PC-9 (cell line): ENCODE data around the gene ABCD4.

Experiments
- CTCF ChIP-seq: fragments of 200-600 bp; sonication (generic); conservative IDR thresholded peaks from 2 replicates; pipeline ENCODE4 v1.6.1; 2017; ENCODE audit warnings: mixed run types, antibody characterized with exemption, mild to moderate bottlenecking, moderate library complexity
- EZH2 ChIP-seq: fragments of 200-600 bp; sonication (generic); IDR thresholded peaks from 2 replicates; pipeline ENCODE4 v1.8.0; 2017; ENCODE audit warnings: antibody characterized with exemption, low read depth

DNA sequence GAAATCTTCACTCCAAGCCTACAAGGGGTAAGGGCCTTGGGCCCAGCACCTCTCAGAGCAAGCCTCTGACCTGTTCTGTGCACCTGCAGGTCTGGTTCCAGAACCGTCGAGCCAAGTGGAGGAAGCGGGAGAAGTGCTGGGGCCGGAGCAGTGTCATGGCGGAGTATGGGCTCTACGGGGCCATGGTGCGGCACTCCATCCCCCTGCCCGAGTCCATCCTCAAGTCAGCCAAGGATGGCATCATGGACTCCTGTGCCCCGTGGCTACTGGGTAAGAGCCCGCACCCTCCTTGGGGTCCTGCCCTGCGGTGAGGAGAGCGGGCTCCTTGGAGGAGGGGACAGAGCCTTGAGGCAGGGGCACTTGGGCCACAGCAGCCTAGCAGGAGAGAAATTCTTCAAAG lies 43.2 kb downstream of the ABCD4 start:
- TF ChIP-seq CTCF (no peak), EZH2 (no peak)
